Duodenal mucosa (tissue), 2 donors: ENCODE measurements around the gene ATL1.
"Not testable (repeated sequence)": the region's sequence is repeated elsewhere in the genome, so short reads cannot be mapped to it uniquely, and the experiment has no call there.

ENCODE experiments used
- H3K27ac ChIP-seq: one replicate; pipeline ENCODE4 v1.7.0; 2013; ENCODE audit warnings: low read depth, low read length
- H3K27me3 ChIP-seq, 2 donors: one replicate each; pipeline ENCODE4 v1.7.0; 2013; ENCODE audit warnings: low read length in 2 of 2, control low read depth in 1 of 2; ENCODE audit not compliant: insufficient read depth in 2 of 2, control insufficient read depth in 1 of 2
- H3K36me3 ChIP-seq, 2 donors: one replicate each; pipeline ENCODE4 v1.7.0; 2013; ENCODE audit warnings: low read length in 2 of 2, control low read depth in 1 of 2; ENCODE audit not compliant: insufficient read depth in 2 of 2, control insufficient read depth in 1 of 2
- H3K4me1 ChIP-seq, 2 donors: one replicate each; pipeline ENCODE4 v1.7.0; 2013; ENCODE audit warnings: low read length in 2 of 2, control low read depth in 1 of 2; ENCODE audit not compliant: insufficient read depth in 2 of 2, control insufficient read depth in 1 of 2
- H3K4me3 ChIP-seq, 2 donors: one replicate each; pipeline ENCODE4 v1.7.0; 2013; ENCODE audit warnings: low read length in 2 of 2, low read depth in 1 of 2
- H3K9ac ChIP-seq, 2 donors: one replicate each; pipeline ENCODE4 v1.7.0; 2013; ENCODE audit warnings: low read length in 2 of 2, low read depth in 1 of 2
- H3K9me3 ChIP-seq, 2 donors: one replicate each; pipeline ENCODE4 v1.7.0; 2013; ENCODE audit warnings: low read length in 2 of 2, control low read depth in 1 of 2; ENCODE audit not compliant: control insufficient read depth in 1 of 2

The ATL1 gene

GRCh38 chr14:50534997-50535396 is 24.9 kb upstream of the ATL1 start:
- no peaks in the 10 kb centered on the region for H3K9me3 ChIP-seq
- no peak overlapping the region for H3K4me3 ChIP-seq
- H3K27ac ChIP-seq, result no peak overlapping the region

GRCh38 chr14:50538034-50538433 is 21.9 kb upstream of the ATL1 start:
- H3K4me3 ChIP-seq, H3K9me3 ChIP-seq, H3K27ac ChIP-seq, H3K27me3 ChIP-seq, H3K36me3 ChIP-seq, H3K9ac ChIP-seq: not testable (repeated sequence)
- peaks cover 3 to 18% of the 10 kb centered on the region in 2 donors for H3K4me1 ChIP-seq

More at GRCh38 chr14:50534997-50535396, 24.9 kb upstream of the ATL1 start:
- Histone ChIP-seq H3K36me3 (no peaks in the 10 kb centered on the region), H3K27me3 (no peaks in the 10 kb centered on the region), H3K9ac (no peak overlapping the region), H3K4me1 (peaks cover 16 to 24% of the 10 kb centered on the region in 2 donors)

GRCh38 chr14:50539051-50539450 is 20.9 kb upstream of the ATL1 start:
- no peaks in the 10 kb centered on the region for H3K9me3 ChIP-seq
- H3K27ac ChIP-seq, result no peak overlapping the region
- H3K9ac ChIP-seq, result no peak overlapping the region
- H3K4me3 ChIP-seq, result no peak overlapping the region
- no peaks in the 10 kb centered on the region for H3K27me3 ChIP-seq
- peaks cover 0 to 8% of the 10 kb centered on the region in 2 donors for H3K4me1 ChIP-seq
- H3K36me3 ChIP-seq, result no peaks in the 10 kb centered on the region

- H3K4me1 ChIP-seq, result peaks cover 0 to 8% of the 10 kb centered on the region in 2 donors
- H3K4me3 ChIP-seq, result no peak overlapping the region
- no peaks in the 10 kb centered on the region for H3K36me3 ChIP-seq
- H3K9me3 ChIP-seq, result no peaks in the 10 kb centered on the region
- H3K27me3 ChIP-seq, result no peaks in the 10 kb centered on the region
- H3K9ac ChIP-seq, result no peak overlapping the region
- H3K27ac ChIP-seq, result no peak overlapping the region
Observed at GRCh38 chr14:50541159-50541567, 18.8 kb upstream of the ATL1 start.

- Histone ChIP-seq H3K27me3 (no peaks in the 10 kb centered on the region), H3K36me3 (no peaks in the 10 kb centered on the region), H3K9me3 (no peaks in the 10 kb centered on the region), H3K4me3 (no peak overlapping the region), H3K4me1 (peaks cover 0 to 8% of the 10 kb centered on the region in 2 donors), H3K27ac (no peak overlapping the region), H3K9ac (no peak overlapping the region)
Observed at GRCh38 chr14:50542941-50543418, 17.0 kb upstream of the ATL1 start.

GRCh38 chr14:50544911-50545310 is 15.0 kb upstream of the ATL1 start:
- H3K4me1 ChIP-seq, result peaks cover 0 to 8% of the 10 kb centered on the region in 2 donors
- no peaks in the 10 kb centered on the region for H3K9me3 ChIP-seq
- no peak overlapping the region for H3K27ac ChIP-seq
- H3K4me3 ChIP-seq, result no peak overlapping the region
- H3K36me3 ChIP-seq, result no peaks in the 10 kb centered on the region
- no peak overlapping the region for H3K9ac ChIP-seq
- H3K27me3 ChIP-seq, result no peaks in the 10 kb centered on the region

- no peak overlapping the region for H3K9ac ChIP-seq
Observed at GRCh38 chr14:50545618-50546017, 14.3 kb upstream of the ATL1 start.

GRCh38 chr14:50550294-50550693 is 9.7 kb upstream of the ATL1 start:
- no peaks in the 10 kb centered on the region for H3K27me3 ChIP-seq
- H3K9ac ChIP-seq, result no peak overlapping the region
- H3K4me3 ChIP-seq, result no peak overlapping the region
- no peaks in the 10 kb centered on the region for H3K4me1 ChIP-seq
- no peak overlapping the region for H3K27ac ChIP-seq
- no peaks in the 10 kb centered on the region for H3K9me3 ChIP-seq
- no peaks in the 10 kb centered on the region for H3K36me3 ChIP-seq

More at GRCh38 chr14:50545618-50546017, 14.3 kb upstream of the ATL1 start:
- Histone ChIP-seq H3K36me3 (no peaks in the 10 kb centered on the region), H3K27ac (no peak overlapping the region), H3K27me3 (no peaks in the 10 kb centered on the region), H3K4me3 (no peak overlapping the region), H3K9me3 (no peaks in the 10 kb centered on the region), H3K4me1 (peaks cover 0 to 8% of the 10 kb centered on the region in 2 donors)

GRCh38 chr14:50551877-50552276 is 8.1 kb upstream of the ATL1 start:
- no peaks in the 10 kb centered on the region for H3K9me3 ChIP-seq
- no peak overlapping the region for H3K4me3 ChIP-seq
- no peak overlapping the region for H3K9ac ChIP-seq
- no peaks in the 10 kb centered on the region for H3K4me1 ChIP-seq
- no peaks in the 10 kb centered on the region for H3K36me3 ChIP-seq
- no peaks in the 10 kb centered on the region for H3K27me3 ChIP-seq
- H3K27ac ChIP-seq, result no peak overlapping the region

- H3K9ac ChIP-seq, H3K9me3 ChIP-seq, H3K4me1 ChIP-seq, H3K27ac ChIP-seq, H3K27me3 ChIP-seq, H3K4me3 ChIP-seq, H3K36me3 ChIP-seq: not testable (repeated sequence)
Observed at GRCh38 chr14:50552796-50553195, 7.1 kb upstream of the ATL1 start.

- Histone ChIP-seq H3K4me3 (peak overlapping the region; percentile 87 to 89), H3K9ac (peak overlapping the region; percentile 38 to 55), H3K36me3 (no peaks in the 10 kb centered on the region), H3K4me1 (peaks cover 6 to 7% of the 10 kb centered on the region in 2 donors), H3K9me3 (no peaks in the 10 kb centered on the region), H3K27me3 (peaks cover 0 to 8% of the 10 kb centered on the region in 2 donors), H3K27ac (peak overlapping the region; percentile 65)
Observed at GRCh38 chr14:50560931-50561285, 963 bp downstream of the ATL1 start.
